Colonic mucosa (tissue), 4 donors: ENCODE data around the gene PRKAR1B. TPM values are rescaled to one million over a fixed set of nuclear protein-coding genes. Genes with fewer than 3 reads are reported as not detected.
"Not testable (repeated sequence)": the region's sequence is repeated elsewhere in the genome, so short reads cannot be mapped to it uniquely, and the experiment has no call there.

Source experiments
- DNase-seq: peaks from one replicate; pipeline ENCODE4 v3.0.0-alpha.2; 2020
- H3K27ac ChIP-seq: fragments of 200-600 bp; one replicate; pipeline ENCODE4 v1.8.0; 2021
- H3K27me3 ChIP-seq: fragments of 200-600 bp; one replicate; pipeline ENCODE4 v1.8.0; 2021
- H3K36me3 ChIP-seq: fragments of 200-600 bp; one replicate; pipeline ENCODE4 v1.8.0; 2021
- H3K4me1 ChIP-seq: fragments of 200-600 bp; one replicate; pipeline ENCODE4 v1.8.0; 2021; ENCODE audit warnings: mild to moderate bottlenecking
- H3K4me3 ChIP-seq: fragments of 200-600 bp; one replicate; pipeline ENCODE4 v1.8.0; 2021
- H3K9ac ChIP-seq, 2 donors: one replicate each; pipeline ENCODE4 v1.7.0; 2013; ENCODE audit warnings: control low read depth in 2 of 2, low read depth in 2 of 2, low read length in 2 of 2
- H3K9me3 ChIP-seq: fragments of 200-600 bp; one replicate; pipeline ENCODE4 v1.8.0; 2021
- CTCF ChIP-seq: fragments of 200-600 bp; IDR thresholded peaks from one replicate; pipeline ENCODE4 v1.8.0; 2022; ENCODE audit warnings: antibody characterized with exemption, mild to moderate bottlenecking
- intact Hi-C: fragments of 100-400 bp; cut with DNase I; formaldehyde crosslinking; loops from one replicate; pipeline ENCODE4 v1.14.1; 2022
- total RNA-seq, 2 donors: library from RNA; stranded (reverse); fragmentation: NEBNext Ultra II Directional in 1 of 2; extraction: Animal tissue kit (Norgen Biotek cat#: 25700) in 1 of 2; gene quantifications; one replicate each; pipeline ENCODE4 v1.2.1, GENCODE V29; 2021
- donor health status: healthy.
- donor health status: DM: no; HTN: no; CAD: no.
- donor health status: DM: no; HTN: no; CAD: no.

The PRKAR1B gene
- total RNA-seq, 2 donors from 2014 or later = 19.2 to 32.8 TPM

- no peak for DNase-seq
- no peak overlapping the region for H3K27ac ChIP-seq
- no peak overlapping the region for H3K4me3 ChIP-seq
- H3K36me3 ChIP-seq = no peaks in the 10 kb centered on the region
- no peak overlapping the region for H3K9ac ChIP-seq
- no peaks in the 10 kb centered on the region for H3K27me3 ChIP-seq
- H3K4me1 ChIP-seq = no peaks in the 10 kb centered on the region
- no peaks in the 10 kb centered on the region for H3K9me3 ChIP-seq
- intact Hi-C loops = no loop called here
- TF ChIP-seq CTCF = no peak
Observed at GRCh38 chr7:746155-747061, 19.3 kb upstream of the PRKAR1B start.

- no peak overlapping the region for H3K9ac ChIP-seq
- no peaks in the 10 kb centered on the region for H3K4me1 ChIP-seq
- intact Hi-C loops = no loop called here
- no peaks in the 10 kb centered on the region for H3K36me3 ChIP-seq
- no peaks in the 10 kb centered on the region for H3K27me3 ChIP-seq
- H3K27ac ChIP-seq = no peak overlapping the region
- no peak for DNase-seq
- H3K4me3 ChIP-seq = no peak overlapping the region
- no peak for TF ChIP-seq CTCF
- no peaks in the 10 kb centered on the region for H3K9me3 ChIP-seq
Observed at GRCh38 chr7:745431-746154, 18.5 kb upstream of the PRKAR1B start.

GRCh38 chr7:744854-745430 is 17.9 kb upstream of the PRKAR1B start:
- no peaks in the 10 kb centered on the region for H3K27me3 ChIP-seq
- no peak overlapping the region for H3K27ac ChIP-seq
- H3K9me3 ChIP-seq = no peaks in the 10 kb centered on the region
- intact Hi-C loops = no loop called here
- H3K9ac ChIP-seq = no peak overlapping the region
- H3K36me3 ChIP-seq = no peaks in the 10 kb centered on the region
- no peak for TF ChIP-seq CTCF
- DNase-seq = no peak
- H3K4me1 ChIP-seq = no peaks in the 10 kb centered on the region
- H3K4me3 ChIP-seq = no peak overlapping the region

GRCh38 chr7:744128-744520 is 17.0 kb upstream of the PRKAR1B start:
- H3K27ac ChIP-seq, DNase-seq, H3K9me3 ChIP-seq, H3K4me3 ChIP-seq, H3K4me1 ChIP-seq, H3K9ac ChIP-seq, H3K27me3 ChIP-seq, intact Hi-C loops, H3K36me3 ChIP-seq: not testable (repeated sequence)

GRCh38 chr7:743341-744127 is 16.5 kb upstream of the PRKAR1B start:
- H3K27me3 ChIP-seq, H3K4me3 ChIP-seq, H3K9me3 ChIP-seq, H3K4me1 ChIP-seq, DNase-seq, intact Hi-C loops, H3K27ac ChIP-seq, H3K36me3 ChIP-seq, H3K9ac ChIP-seq: not testable (repeated sequence)

GRCh38 chr7:742791-743190 is 15.7 kb upstream of the PRKAR1B start:
- Histone ChIP-seq H3K9me3 (no peaks in the 10 kb centered on the region), H3K4me1 (no peaks in the 10 kb centered on the region), H3K9ac (no peak overlapping the region), H3K36me3 (no peaks in the 10 kb centered on the region), H3K27ac (no peak overlapping the region), H3K27me3 (no peaks in the 10 kb centered on the region), H3K4me3 (no peak overlapping the region)
- DNase-seq = no peak
- intact Hi-C loops = no loop called here
- no peak for TF ChIP-seq CTCF
